Mucosa of stomach (tissue), 1 donor: ENCODE measurements around the gene OR52D1.

ENCODE experiments used
- H3K27me3 ChIP-seq: one replicate; pipeline ENCODE4 v1.7.0; 2013; ENCODE audit warnings: mild to moderate bottlenecking, low read length; ENCODE audit not compliant: control insufficient read depth, insufficient read depth
- H3K36me3 ChIP-seq: one replicate; pipeline ENCODE4 v1.7.0; 2013; ENCODE audit warnings: low read length; ENCODE audit not compliant: control insufficient read depth, insufficient read depth
- H3K4me1 ChIP-seq: one replicate; pipeline ENCODE4 v1.7.0; 2013; ENCODE audit warnings: mild to moderate bottlenecking, low read length; ENCODE audit not compliant: control insufficient read depth, insufficient read depth
- H3K4me3 ChIP-seq: one replicate; pipeline ENCODE4 v1.7.0; 2013; ENCODE audit warnings: low read length
- H3K9ac ChIP-seq: one replicate; pipeline ENCODE4 v1.7.0; 2013; ENCODE audit warnings: mild to moderate bottlenecking, low read length, moderate library complexity
- H3K9me3 ChIP-seq: one replicate; pipeline ENCODE4 v1.7.0; 2013; ENCODE audit warnings: mild to moderate bottlenecking, low read length, moderate library complexity; ENCODE audit not compliant: control insufficient read depth
- donor health status: Pancreatic carcinoma.

OR52D1 gene

GRCh38 chr11:5489576-5490357, 1.3 kb downstream of the OR52D1 start:
- Histone ChIP-seq H3K27me3 (no peaks in the 10 kb centered on the region), H3K9me3 (no peaks in the 10 kb centered on the region), H3K9ac (no peak overlapping the region), H3K4me1 (no peaks in the 10 kb centered on the region), H3K36me3 (no peaks in the 10 kb centered on the region), H3K4me3 (no peak overlapping the region)

GRCh38 chr11:5499671-5500070, 11.2 kb downstream of the OR52D1 start:
- no peak overlapping the region for H3K9ac ChIP-seq
- H3K9me3 ChIP-seq, result no peaks in the 10 kb centered on the region
- no peaks in the 10 kb centered on the region for H3K36me3 ChIP-seq
- H3K27me3 ChIP-seq, result no peaks in the 10 kb centered on the region
- no peaks in the 10 kb centered on the region for H3K4me1 ChIP-seq
- H3K4me3 ChIP-seq, result no peak overlapping the region

- Histone ChIP-seq H3K27me3 (no peaks in the 10 kb centered on the region), H3K36me3 (no peaks in the 10 kb centered on the region), H3K4me1 (no peaks in the 10 kb centered on the region), H3K4me3 (no peak overlapping the region), H3K9ac (no peak overlapping the region), H3K9me3 (no peaks in the 10 kb centered on the region)
Observed at GRCh38 chr11:5500393-5500801, 11.9 kb downstream of the OR52D1 start.

- Histone ChIP-seq H3K9ac (no peak overlapping the region), H3K4me1 (no peaks in the 10 kb centered on the region), H3K9me3 (no peaks in the 10 kb centered on the region), H3K4me3 (no peak overlapping the region), H3K27me3 (no peaks in the 10 kb centered on the region), H3K36me3 (no peaks in the 10 kb centered on the region)
Observed at GRCh38 chr11:5504403-5504921, 16.0 kb downstream of the OR52D1 start.

GRCh38 chr11:5505363-5506048, 17.0 kb downstream of the OR52D1 start:
- Histone ChIP-seq H3K27me3 (no peaks in the 10 kb centered on the region), H3K9me3 (no peaks in the 10 kb centered on the region), H3K36me3 (no peaks in the 10 kb centered on the region), H3K4me3 (no peak overlapping the region), H3K9ac (no peak overlapping the region), H3K4me1 (no peaks in the 10 kb centered on the region)

- no peaks in the 10 kb centered on the region for H3K9me3 ChIP-seq
- H3K9ac ChIP-seq, result no peak overlapping the region
- H3K27me3 ChIP-seq, result no peaks in the 10 kb centered on the region
- H3K4me3 ChIP-seq, result no peak overlapping the region
- no peaks in the 10 kb centered on the region for H3K4me1 ChIP-seq
- no peaks in the 10 kb centered on the region for H3K36me3 ChIP-seq
Observed at GRCh38 chr11:5507177-5507932, 18.9 kb downstream of the OR52D1 start.

GRCh38 chr11:5507933-5508305, 19.4 kb downstream of the OR52D1 start:
- H3K36me3 ChIP-seq, result no peaks in the 10 kb centered on the region
- no peak overlapping the region for H3K4me3 ChIP-seq
- H3K27me3 ChIP-seq, result no peaks in the 10 kb centered on the region
- no peaks in the 10 kb centered on the region for H3K4me1 ChIP-seq
- no peak overlapping the region for H3K9ac ChIP-seq
- H3K9me3 ChIP-seq, result no peaks in the 10 kb centered on the region

- H3K4me1 ChIP-seq, result no peaks in the 10 kb centered on the region
- no peaks in the 10 kb centered on the region for H3K27me3 ChIP-seq
- H3K9me3 ChIP-seq, result no peaks in the 10 kb centered on the region
- H3K4me3 ChIP-seq, result no peak overlapping the region
- H3K36me3 ChIP-seq, result no peaks in the 10 kb centered on the region
- H3K9ac ChIP-seq, result no peak overlapping the region
Observed at GRCh38 chr11:5508605-5509004, 20.1 kb downstream of the OR52D1 start.

GRCh38 chr11:5509803-5510202, 21.3 kb downstream of the OR52D1 start, which contains the start of gene UBQLN3:
Gene UBQLN3, minus strand, starts transcription at chr11:5509957. Its CDS starts 399 bp downstream, at chr11:5509558.
- Histone ChIP-seq H3K36me3 (no peaks in the 10 kb centered on the region), H3K4me3 (no peak within 1 kb of the TSS), H3K9me3 (no peaks in the 10 kb centered on the region), H3K9ac (no peak within 1 kb of the TSS), H3K4me1 (no peaks in the 10 kb centered on the region), H3K27me3 (no peaks in the 10 kb centered on the region)

GRCh38 chr11:5514841-5515240, 26.4 kb downstream of the OR52D1 start:
- no peak overlapping the region for H3K9ac ChIP-seq
- no peaks in the 10 kb centered on the region for H3K36me3 ChIP-seq
- no peaks in the 10 kb centered on the region for H3K27me3 ChIP-seq
- no peak overlapping the region for H3K4me3 ChIP-seq
- no peaks in the 10 kb centered on the region for H3K4me1 ChIP-seq
- H3K9me3 ChIP-seq, result no peaks in the 10 kb centered on the region

GRCh38 chr11:5516599-5516998, 28.1 kb downstream of the OR52D1 start, which contains the start of gene UBQLNL:
Gene UBQLNL, minus strand, starts transcription at chr11:5516699. Its CDS starts 258 bp downstream, at chr11:5516441.
- Histone ChIP-seq H3K27me3 (no peaks in the 10 kb centered on the region), H3K4me1 (no peaks in the 10 kb centered on the region), H3K9me3 (no peaks in the 10 kb centered on the region)

GRCh38 chr11:5521540-5521939, 33.1 kb downstream of the OR52D1 start:
- Histone ChIP-seq H3K9ac (no peak overlapping the region), H3K27me3 (no peaks in the 10 kb centered on the region), H3K4me3 (no peak overlapping the region), H3K4me1 (no peaks in the 10 kb centered on the region), H3K9me3 (no peaks in the 10 kb centered on the region), H3K36me3 (no peaks in the 10 kb centered on the region)

More at GRCh38 chr11:5516599-5516998, 28.1 kb downstream of the OR52D1 start, which contains the start of gene UBQLNL:
- Histone ChIP-seq H3K9ac (no peak within 1 kb of the TSS), H3K4me3 (no peak within 1 kb of the TSS), H3K36me3 (no peaks in the 10 kb centered on the region)
